AG04450 (cell line): Measurements from ENCODE around the gene FRK. TPM values are rescaled to one million over a fixed set of nuclear protein-coding genes. Genes with fewer than 3 reads are reported as not detected.

ENCODE experiments used
- CTCF ChIA-PET: fragments of 300-600, 350-600 bp; formaldehyde crosslinking; extraction: SDS; loops from one replicate; lab custom pipeline; 2022; ENCODE audit warnings: antibody characterized with exemption, inconsistent platforms; lab: Charles Lee
- POLR2A ChIA-PET: fragments of 350-600 bp; formaldehyde crosslinking; extraction: SDS; loops from one replicate; lab custom pipeline; 2021; ENCODE audit warnings: antibody characterized with exemption, inconsistent platforms; lab: Yijun Ruan, JAX
- DNase-seq: peaks from one replicate; pipeline ENCODE4 v3.0.0-alpha.2; 2011; ENCODE audit warnings: low read depth, low spot score
- H3K27ac ChIP-seq: one replicate; pipeline ENCODE4 v1.5.1; 2012; ENCODE audit warnings: low read depth, low read length, control low read depth
- H3K27me3 ChIP-seq: one replicate; pipeline ENCODE4 v1.6.0; 2012; ENCODE audit warnings: low read length; ENCODE audit not compliant: control insufficient read depth, insufficient read depth
- H3K4me3 ChIP-seq: 2 replicates; pipeline ENCODE4 v1.5.1; 2011; ENCODE audit warnings: mild to moderate bottlenecking, low read depth, low read length, control low read depth
- H3K9me3 ChIP-seq: 2 replicates; pipeline ENCODE4 v1.5.1; 2012; ENCODE audit warnings: low read length; ENCODE audit not compliant: control insufficient read depth, insufficient read depth
- CTCF ChIP-seq: IDR thresholded peaks from 2 replicates; pipeline ENCODE4 v1.5.1; 2011; ENCODE audit warnings: low read depth, low read length, control low read depth, inconsistent platforms
- polyA plus RNA-seq: library from polyadenylated mRNA; depleted of rRNA; stranded (reverse); fragments of >200 nt; gene quantifications from 2 replicates; pipeline ENCODE4 v1.2.3, GENCODE V29; 2011

FRK gene
- polyA plus RNA-seq, 1 experiment = 0.43 TPM

GRCh38 chr6:116059713-116060571, 749 bp downstream of the FRK start:
- DNase-seq = no peak
- CTCF ChIA-PET = interaction anchor here (0.7 to 3.1 kb wide), 22 partner anchors 8 to 63 kb away, joined by 3 to 29 read pairs (median 6); partner anchors contain the start of gene NT5DC1
- Histone ChIP-seq H3K4me3 (peak overlapping the region; percentile 49), H3K9me3 (no peaks in the 10 kb centered on the region), H3K27me3 (no peaks in the 10 kb centered on the region), H3K27ac (no peak overlapping the region)
- POLR2A ChIA-PET = interaction anchor here (2.8 kb wide), 1 partner anchor 14 kb away, joined by 6 read pairs; no protein-coding TSS in a partner anchor
- no peak for TF ChIP-seq CTCF

- no peak overlapping the region for H3K4me3 ChIP-seq
- DNase-seq = no peak
- no peaks in the 10 kb centered on the region for H3K27me3 ChIP-seq
- H3K27ac ChIP-seq = no peak overlapping the region
- CTCF ChIA-PET = interaction anchor here (2.0 kb wide), 1 partner anchor 47 kb away, joined by 7 read pairs; no protein-coding TSS in a partner anchor
- no peak for TF ChIP-seq CTCF
- POLR2A ChIA-PET = no interaction called here
- H3K9me3 ChIP-seq = no peaks in the 10 kb centered on the region
These were observed 2.9 kb downstream of the FRK start for GRCh38 chr6:116057766-116058165.

- TF ChIP-seq CTCF = no peak
- CTCF ChIA-PET = interaction anchor here (0.7 kb wide), 1 partner anchor 45 kb away, joined by 3 read pairs; no protein-coding TSS in a partner anchor
- POLR2A ChIA-PET = no interaction called here
These were observed 5.2 kb downstream of the FRK start for GRCh38 chr6:116055513-116055912.

GRCh38 chr6:116051244-116051643, 9.4 kb downstream of the FRK start:
- no peak overlapping the region for H3K27ac ChIP-seq
- H3K4me3 ChIP-seq = no peak overlapping the region
- H3K9me3 ChIP-seq = no peaks in the 10 kb centered on the region
- POLR2A ChIA-PET = interaction anchor here (0.5 kb wide), 1 partner anchor 10 kb away, joined by 3 read pairs; the partner anchor contains the start of gene FRK
- TF ChIP-seq CTCF = no peak
- DNase-seq = no peak
- H3K27me3 ChIP-seq = no peaks in the 10 kb centered on the region
- CTCF ChIA-PET = interaction anchor here (1.3 to 2.6 kb wide), 2 partner anchors 10 to 40 kb away, joined by 5 to 13 read pairs; partner anchors contain the start of gene FRK

More at GRCh38 chr6:116055513-116055912, 5.2 kb downstream of the FRK start:
- no peak overlapping the region for H3K27ac ChIP-seq
- no peaks in the 10 kb centered on the region for H3K27me3 ChIP-seq
- H3K9me3 ChIP-seq = no peaks in the 10 kb centered on the region
- no peak overlapping the region for H3K4me3 ChIP-seq
- no peak for DNase-seq

- POLR2A ChIA-PET = no interaction called here
These were observed 10.0 kb downstream of the FRK start for GRCh38 chr6:116050737-116051136.

More at GRCh38 chr6:116050737-116051136, 10.0 kb downstream of the FRK start:
- Histone ChIP-seq H3K9me3 (no peaks in the 10 kb centered on the region), H3K27me3 (no peaks in the 10 kb centered on the region), H3K4me3 (no peak overlapping the region), H3K27ac (no peak overlapping the region)
- CTCF ChIA-PET = no interaction called here
- no peak for TF ChIP-seq CTCF
- no peak for DNase-seq
